CD1c-positive myeloid dendritic cell (primary cell): ENCODE measurements around the gene MTMR6.
A peak's percentile ranks its signal among the peaks of the same experiment; 100 is the strongest.

Experiments
- DNase-seq: peaks from one replicate; pipeline ENCODE4 v3.0.0-alpha.2; 2016; ENCODE audit errors: extremely low spot score

Gene MTMR6

DNA sequence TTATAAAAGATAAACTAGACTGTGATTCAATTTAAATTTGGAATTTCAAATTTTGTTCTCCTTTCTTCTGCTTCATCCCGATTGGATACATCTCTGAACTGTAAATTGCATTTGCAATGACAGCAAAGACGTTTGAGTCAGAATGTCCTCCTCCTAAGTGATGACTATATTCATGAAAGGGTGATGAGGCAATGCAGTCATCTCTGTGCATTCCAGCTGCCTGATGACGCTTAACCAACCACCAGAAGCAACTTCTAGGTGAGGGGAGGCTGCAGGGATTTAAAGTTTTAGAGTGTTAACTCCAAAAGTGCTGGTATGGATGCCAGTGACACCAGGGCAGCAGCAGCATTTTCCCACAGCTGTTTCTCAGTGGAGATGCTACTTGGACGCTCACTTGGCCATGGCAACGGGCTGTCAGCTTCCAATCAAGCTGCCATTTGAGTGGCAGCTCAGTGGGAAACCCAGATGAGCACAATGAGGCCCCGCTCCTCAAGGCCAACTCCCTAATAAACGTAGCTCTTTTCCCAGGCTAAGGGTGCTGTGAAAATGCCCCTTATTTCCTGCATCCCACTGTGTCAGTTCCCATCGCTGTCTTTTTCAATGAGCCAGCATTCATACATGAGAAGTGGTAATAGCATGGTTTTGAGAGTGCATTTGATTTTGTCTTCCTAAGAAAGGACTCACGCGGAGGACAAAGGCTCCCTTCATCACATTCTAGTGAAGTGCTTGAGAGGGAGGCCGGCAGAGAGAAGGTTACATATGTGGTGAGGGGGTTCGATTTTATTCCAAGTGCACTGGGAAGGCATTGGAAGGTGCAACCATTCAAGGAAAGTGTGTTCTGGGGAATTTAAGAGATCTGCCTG is 70.0 kb downstream of the MTMR6 start:
- DNase-seq = peak; percentile 9

DNA sequence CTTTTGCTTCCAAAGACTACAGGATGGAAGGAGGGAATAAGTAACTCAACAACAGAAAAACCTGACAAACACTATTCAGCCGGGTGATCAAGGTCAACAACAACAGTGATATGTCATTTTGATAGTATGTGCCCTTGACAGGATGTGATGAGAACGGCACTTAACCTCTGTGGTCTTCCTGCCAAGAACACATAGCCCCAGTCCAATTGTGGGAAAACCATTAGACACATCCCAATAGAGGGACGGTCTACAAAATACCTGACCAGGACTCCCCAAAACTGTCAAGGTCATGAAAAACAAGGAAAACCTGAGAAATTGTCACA is 72.1 kb downstream of the MTMR6 start:
- no peak for DNase-seq

- no peak for DNase-seq
These were observed 72.6 kb downstream of the MTMR6 start for GRCh38 chr13:25214491-25215252.

- DNase-seq = no peak
These were observed 73.6 kb downstream of the MTMR6 start for GRCh38 chr13:25213715-25214114.

GRCh38 chr13:25210842-25211569 is 76.3 kb downstream of the MTMR6 start:
- DNase-seq = no peak

DNA sequence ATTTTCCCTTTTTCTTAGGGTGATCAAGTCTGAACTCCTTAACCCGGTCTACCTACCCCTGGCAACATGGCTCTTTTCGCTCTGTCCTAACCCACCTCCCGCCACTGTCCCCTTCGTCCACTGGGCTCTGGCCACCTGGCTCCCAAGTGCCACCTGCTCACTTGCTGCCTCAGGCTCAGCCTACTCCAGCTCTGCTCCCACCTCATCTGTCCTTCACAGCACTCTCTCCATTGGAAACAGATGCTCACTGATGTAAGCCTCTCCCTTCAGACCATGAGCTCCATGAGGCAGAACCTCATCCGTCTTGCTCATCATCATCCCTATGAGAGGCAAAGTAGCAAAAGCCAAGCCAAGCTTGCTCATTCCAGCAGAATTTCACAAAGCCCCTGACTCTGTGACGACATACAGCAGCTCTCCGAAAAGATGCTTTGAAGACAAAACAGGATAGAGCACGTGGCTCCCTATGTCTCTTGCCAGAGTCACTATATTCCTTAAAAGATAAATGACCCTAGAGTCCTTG is 79.9 kb downstream of the MTMR6 start:
- no peak for DNase-seq

DNA sequence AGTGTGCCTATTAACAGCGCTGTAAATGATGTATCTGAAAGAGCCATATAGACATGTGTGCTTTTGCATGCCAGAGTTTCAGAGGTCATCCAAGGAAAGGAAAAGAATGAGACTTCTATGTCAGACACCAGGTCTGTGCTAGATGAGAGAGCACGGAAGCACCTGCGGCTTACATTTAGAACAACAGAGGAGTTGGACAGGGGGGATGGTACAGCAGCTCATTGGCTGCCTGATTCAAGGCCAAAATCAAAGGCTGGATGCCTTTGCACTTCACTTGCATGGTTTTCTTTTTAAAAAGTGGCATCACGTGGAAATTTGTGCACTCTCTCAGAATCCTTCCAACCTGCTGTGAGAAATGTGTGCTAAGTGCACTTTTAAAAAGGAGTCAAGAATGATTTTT is 82.4 kb downstream of the MTMR6 start:
- DNase-seq = no peak

DNA sequence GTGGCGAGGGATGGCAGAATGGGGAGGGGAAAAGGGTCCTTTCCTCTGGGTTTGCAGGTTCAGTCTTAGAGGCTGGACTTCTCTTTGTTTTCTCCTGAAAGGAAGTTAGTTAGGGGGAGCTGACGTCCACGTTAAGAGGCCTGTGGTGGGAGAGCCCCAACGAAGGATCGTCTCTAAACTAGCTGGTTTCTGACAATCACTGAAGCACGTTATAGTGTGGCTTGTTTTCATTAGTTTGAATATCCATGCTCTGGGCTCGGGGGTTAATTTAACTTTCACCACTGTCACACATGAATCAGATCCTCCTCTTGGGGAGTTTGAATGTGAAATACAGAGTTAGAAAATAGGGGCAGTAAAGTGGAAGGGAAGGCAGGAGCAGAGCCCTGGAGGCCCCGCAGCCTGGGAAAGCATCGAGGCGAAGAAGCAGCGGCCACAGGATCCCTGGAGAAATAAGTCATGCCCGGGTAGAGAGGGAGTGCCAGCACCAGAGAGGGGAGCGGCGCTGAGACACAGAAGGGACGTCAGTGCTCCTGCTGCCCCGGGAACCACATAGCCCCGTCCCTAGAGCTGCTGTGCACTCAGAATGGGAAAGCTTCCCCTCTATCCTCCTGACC is 84.1 kb downstream of the MTMR6 start:
- no peak for DNase-seq

DNA sequence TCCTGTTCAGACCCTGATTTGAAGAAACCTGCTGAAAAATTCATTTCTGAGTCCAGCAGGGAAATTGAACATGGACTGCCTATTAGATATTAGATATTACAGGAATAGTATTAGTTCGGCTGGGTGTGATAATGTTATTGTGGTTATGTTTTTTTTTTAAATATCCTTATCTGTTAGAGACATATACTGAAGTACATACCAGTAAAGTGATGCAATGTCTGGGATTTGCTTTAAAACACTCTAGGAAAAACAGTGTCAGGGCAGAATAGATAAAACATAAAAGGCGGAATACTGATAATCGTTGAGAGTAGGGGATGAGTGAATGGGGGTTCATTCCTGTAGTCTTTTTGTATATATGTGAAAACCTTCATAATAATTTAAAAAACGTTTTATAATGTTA is 86.5 kb downstream of the MTMR6 start:
- DNase-seq = no peak

- no peak for DNase-seq
These were observed 88.6 kb downstream of the MTMR6 start for GRCh38 chr13:25198647-25199046.

DNA sequence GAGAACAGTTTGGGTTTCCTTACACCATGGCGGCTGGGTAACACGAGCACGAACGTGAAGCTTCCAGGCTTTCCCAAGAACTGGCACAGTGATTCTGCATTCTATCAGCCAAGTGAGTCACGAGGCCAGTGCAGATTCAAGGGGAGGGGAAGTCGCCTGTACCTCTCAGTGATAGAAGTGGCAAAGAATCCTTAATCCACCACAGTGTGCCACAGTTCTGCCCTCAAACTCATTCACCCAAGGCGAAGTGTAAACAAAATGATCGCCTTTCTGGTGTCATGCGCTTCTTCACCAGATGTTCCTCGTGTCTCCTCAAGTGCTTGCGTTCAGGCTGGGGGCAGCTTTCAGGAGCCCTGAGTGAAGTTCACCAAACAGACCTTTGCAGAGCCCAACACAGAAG is 90.3 kb downstream of the MTMR6 start:
- no peak for DNase-seq
